NCI-H774 (cell line): ENCODE data around the gene PLIN3.
"Not testable (repeated sequence)": the region's sequence is repeated elsewhere in the genome, so short reads cannot be mapped to it uniquely, and the experiment has no call there.

Experiments
- DNase-seq: peaks from one replicate; lab custom pipeline; 2025; lab: John Stamatoyannopoulos, UW

PLIN3 gene

DNA sequence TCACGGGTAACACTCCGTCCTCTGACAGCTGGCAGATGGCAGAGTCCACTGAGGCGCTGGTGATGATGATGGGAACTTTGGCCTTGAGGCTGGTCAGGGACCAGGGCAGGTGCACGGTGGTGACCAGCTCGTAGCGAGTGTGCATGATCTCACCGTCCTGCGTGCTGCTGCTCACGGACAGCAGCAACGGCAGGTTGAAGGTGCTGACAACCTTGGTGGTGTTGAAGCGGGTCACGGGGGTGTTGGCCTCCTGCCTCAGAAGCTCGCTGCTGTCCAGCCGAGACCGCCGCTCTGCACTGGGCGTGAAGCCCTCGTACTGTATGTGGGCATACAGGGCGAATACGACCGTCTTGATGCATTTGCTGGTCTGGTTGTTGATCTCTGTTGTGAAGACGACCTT, 23.6 kb upstream of the PLIN3 start:
- DNase-seq: no peak

- DNase-seq: no peak
These were observed 21.8 kb upstream of the PLIN3 start for GRCh38 chr19:4889034-4889815.

DNA sequence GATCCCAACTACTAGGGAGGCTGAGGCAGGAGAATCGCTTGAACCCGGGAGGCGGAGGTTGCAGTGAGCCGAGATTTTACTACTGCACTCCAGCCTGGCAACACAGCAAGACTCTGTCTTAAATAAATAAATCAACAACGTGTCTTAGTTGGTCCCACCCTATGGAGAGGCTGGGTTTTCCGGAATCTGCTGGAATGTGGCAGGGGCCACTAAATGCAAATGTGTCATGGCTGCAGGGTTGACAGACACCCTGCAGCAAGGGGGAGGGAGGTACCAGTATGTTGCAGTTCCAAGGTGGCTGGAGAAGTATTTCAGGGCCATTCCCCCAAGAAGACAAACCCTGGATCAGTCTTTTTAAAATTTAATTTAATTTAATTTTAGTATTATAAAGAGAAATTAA, 20.3 kb upstream of the PLIN3 start:
- not testable (repeated sequence) for DNase-seq

GRCh38 chr19:4884993-4885392, 17.5 kb upstream of the PLIN3 start:
- not testable (repeated sequence) for DNase-seq

DNA sequence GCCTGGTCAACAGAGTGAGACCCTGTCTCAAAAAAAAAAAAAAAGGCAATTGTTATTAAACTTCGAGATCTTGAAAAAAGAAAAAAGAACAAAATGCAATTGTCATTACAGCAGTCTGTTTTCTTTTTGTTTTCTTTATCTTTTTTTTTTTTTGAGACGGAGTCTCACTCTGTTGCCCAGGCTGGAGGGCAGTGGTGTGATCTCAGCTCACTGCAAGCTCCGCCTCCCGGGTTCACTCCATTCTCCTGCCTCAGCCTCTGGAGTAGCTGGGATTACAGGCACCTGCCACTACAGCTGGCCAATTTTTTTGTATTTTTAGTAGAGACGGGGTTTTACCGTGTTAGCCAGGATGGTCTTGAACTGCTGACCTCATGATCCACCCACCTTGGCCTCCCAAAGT, 15.4 kb upstream of the PLIN3 start:
- DNase-seq: not testable (repeated sequence)

- no peak for DNase-seq
These were observed 11.6 kb upstream of the PLIN3 start for GRCh38 chr19:4879041-4879440.

DNA sequence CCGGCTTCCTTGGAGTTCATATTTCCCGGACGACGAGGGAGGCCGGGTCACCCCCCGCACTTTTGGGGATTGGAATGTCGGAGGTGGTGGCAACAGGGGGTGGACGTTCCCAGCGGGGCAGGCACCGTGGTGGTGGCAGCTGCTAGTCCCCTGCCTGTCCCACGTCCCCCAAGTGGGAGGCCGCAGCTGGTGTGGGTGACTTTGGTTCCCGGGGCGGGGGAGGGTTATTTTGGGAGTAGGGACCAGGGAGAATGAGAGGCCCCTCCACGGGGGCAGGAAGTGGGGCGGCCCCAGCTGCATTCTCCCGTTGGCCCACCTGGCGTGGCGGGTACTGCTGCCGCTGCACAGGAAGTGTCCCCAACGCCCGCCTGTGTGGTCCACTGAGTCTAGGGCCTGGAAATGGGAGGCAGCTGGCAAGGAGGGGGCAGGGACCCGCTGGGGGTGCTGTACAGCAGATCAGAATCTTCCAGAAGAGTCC, 11.1 kb upstream of the PLIN3 start:
- DNase-seq: no peak

DNA sequence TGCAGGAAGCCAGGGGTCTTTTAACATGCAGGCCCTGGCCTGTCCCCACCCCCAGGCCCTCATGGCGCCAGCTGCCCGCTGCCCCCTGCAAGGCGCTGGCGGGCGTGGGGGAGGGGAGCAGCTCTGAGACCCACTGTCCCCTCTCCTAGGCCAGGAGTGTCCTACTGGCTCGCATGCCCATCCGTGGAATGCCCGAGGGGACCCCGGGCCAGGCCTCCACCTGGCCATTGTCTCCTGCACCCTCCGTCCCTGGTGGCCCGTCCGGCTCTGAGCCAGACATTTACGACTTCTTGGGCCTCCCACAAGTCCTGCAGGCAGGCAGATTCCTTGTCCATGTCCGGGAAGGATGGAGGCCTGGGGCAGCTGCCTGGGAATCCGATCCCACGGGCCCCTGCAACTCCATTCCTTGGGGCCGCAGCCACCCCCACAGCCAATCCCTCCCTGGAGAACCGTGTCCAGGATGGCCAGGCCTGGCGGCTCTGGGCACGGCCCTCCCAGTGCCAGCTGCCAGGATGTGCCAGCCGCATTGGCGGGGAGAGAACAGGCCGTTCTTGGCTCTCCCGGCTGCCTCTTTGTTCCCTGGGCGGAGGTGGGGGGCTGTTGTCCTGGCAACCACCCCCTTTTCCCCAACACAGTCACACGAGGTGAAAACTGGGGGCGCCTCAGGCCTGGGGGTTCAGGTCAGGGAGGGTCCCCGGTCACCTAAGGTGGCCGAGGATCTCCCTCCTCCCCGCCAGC, 10.5 kb upstream of the PLIN3 start:
- DNase-seq: no peak

DNA sequence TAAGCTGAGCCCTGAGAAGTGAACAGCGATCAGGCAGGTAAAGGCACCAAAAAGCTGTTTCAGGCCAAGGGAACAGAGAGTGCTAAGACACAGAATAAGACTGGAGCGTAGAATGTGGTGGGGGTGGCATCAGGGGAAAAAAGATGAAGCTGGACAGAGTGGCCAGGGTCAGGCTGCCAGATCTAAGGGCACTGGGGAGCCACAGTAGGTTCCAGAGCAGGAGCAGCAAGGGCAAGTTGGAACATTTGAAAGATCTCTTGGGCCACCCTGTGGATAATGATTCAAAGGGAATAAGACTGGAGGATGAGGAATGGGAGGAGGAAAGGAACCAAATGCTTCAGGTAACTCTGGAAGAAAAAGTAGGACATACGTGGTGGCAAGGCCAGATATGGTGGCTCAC, 6.5 kb upstream of the PLIN3 start:
- no peak for DNase-seq

DNA sequence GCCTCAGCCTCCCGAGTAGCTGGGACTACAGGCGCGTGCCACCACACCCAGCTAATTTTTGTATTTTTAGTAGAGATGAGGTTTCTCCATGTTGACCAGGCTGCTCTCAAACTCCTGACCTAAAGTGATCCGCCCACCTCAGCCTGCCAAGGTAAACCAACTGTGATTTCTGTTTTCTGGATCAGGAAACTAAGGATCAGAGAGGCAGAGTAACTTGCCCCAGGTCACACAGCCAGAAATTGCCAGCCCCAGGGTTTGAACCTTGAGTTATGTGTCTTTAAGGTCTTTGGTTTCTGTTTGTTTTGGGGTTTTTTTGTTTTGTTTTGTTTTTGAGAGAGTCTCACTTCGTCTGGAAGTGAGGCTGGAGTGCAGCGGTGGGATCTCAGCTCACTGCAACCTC, 4.2 kb upstream of the PLIN3 start:
- no peak for DNase-seq

GRCh38 chr19:4870025-4870700, 2.7 kb upstream of the PLIN3 start:
- DNase-seq: no peak

DNA sequence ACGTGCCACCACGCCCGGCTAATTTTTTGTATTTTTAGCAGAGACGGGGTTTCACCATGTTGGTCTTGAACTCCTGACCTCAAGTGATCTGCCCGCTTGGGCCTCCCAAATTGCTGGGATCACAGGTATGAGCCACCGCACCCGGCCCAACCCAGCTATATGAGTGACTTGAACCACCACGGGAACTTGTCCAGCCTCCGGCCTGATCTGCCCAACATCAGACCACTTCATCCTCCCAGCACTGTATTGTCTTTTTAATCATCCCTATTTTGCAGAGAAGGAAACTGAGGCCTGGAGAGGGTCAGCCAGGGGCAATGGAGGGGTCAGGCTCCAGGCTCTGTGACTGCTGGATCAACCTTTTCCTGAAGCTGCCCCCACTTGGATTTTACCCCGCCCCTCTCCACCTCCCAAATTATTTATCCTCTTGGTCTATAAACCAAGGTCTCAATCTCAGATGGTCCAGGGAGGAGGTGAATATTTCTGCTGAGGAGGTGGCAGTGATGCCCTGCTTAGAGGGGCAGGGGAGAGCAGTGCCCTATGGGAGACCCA, 893 bp upstream of the PLIN3 start:
- DNase-seq: no peak

- no peak for DNase-seq
These were observed 657 bp downstream of the PLIN3 start for GRCh38 chr19:4866595-4867424.

- no peak for DNase-seq
These were observed 6.3 kb downstream of the PLIN3 start for GRCh38 chr19:4861147-4861546.

DNA sequence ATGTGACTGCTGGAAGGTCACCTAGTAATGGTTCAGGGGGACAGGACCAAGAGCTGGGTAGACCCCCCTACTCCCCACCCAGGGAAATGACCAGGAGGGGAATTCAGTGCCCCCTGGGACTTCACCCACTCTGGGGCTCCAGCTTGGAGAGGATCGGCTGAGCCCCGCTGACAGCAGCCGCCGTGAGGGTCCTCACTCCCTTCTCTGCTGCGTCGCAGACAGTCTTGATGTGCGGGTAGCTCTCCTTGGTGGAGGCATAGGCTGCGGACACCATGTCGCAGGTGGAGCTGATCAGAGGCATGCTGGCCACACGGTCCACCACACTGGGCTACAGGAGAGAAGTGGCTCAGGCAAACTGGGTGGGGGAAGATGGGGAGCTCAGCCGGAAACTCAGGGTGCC, 7.8 kb downstream of the PLIN3 start:
- DNase-seq: no peak

- DNase-seq: not testable (repeated sequence)
These were observed 11.0 kb downstream of the PLIN3 start for GRCh38 chr19:4856468-4856867.

DNA sequence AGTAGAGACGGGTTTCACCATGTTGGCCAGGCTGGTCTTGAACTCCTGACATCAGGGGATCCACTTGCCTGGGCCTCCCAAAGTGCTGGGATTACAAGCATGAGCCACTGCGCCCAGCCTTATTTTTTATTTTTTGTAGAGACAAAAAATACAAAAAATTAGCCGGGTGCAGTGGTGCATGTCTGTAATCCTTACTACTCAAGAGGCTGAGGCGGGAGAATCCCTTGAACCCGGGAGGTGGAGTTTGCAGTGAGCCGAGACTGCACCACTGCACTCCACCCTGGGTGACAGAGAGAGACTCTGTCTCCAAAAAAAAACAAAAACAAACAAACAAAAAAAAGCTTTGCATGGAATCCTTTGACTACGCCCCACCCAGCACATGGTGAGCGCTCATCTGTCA, 14.0 kb downstream of the PLIN3 start:
- not testable (repeated sequence) for DNase-seq

- DNase-seq: no peak
These were observed 15.0 kb downstream of the PLIN3 start for GRCh38 chr19:4852484-4852883.

- DNase-seq: peak; percentile 37
These were observed 15.7 kb downstream of the PLIN3 start for GRCh38 chr19:4851551-4852290.

GRCh38 chr19:4849019-4849418, 18.4 kb downstream of the PLIN3 start:
- no peak for DNase-seq
